ENCODE results near the gene CNGA1. TPM values are rescaled to one million over a fixed set of nuclear protein-coding genes. Genes with fewer than 3 reads are reported as not detected.

CNGA1 gene
- total RNA-seq, 5 donors from 2014 or later (not counting 1 experiment from before 2014, with no cell fraction given), result 0.54 TPM; not detected in 4

- Histone ChIP-seq H3K36me3 (ENCODE audit: control insufficient read depth in 2 of 2, extremely low read depth in 1 of 2, insufficient read depth in 1 of 2, low read length in 1 of 2) (no peaks in the 10 kb centered on the region), H3K4me3 (ENCODE audit: control insufficient read depth in 1 of 2, extremely low read depth in 1 of 2, low read length in 1 of 2) (no peak overlapping the region), H3K9me3 (no peaks in the 10 kb centered on the region), H3K27ac (ENCODE audit: low read length) (no peak overlapping the region), H3K4me1 (ENCODE audit: control insufficient read depth in 1 of 2, extremely low read depth in 1 of 2, insufficient read depth in 2 of 2, low read length in 2 of 2) (no peaks in the 10 kb centered on the region), H3K27me3 (replicated peaks in 1 of 2; ENCODE audit: control insufficient read depth in 2 of 2, extremely low read depth in 1 of 2, insufficient read depth in 2 of 2, low read length in 1 of 2) (no peaks in the 10 kb centered on the region)
- 98% methylated on average over 5 of the region's 5 CpGs for WGBS (ENCODE audit: insufficient coverage)
- Mint-ChIP-seq H3K27me3 (peaks cover 6 to 11% of the 10 kb centered on the region in 2 donors), H3K9me3 (peaks cover 16 to 21% (median 16%) of the 10 kb centered on the region in 3 donors), H3K36me3 (no peaks in the 10 kb centered on the region), H3K27ac (no peak overlapping the region), H3K4me1 (peaks cover 7 to 19% (median 13%) of the 10 kb centered on the region in 3 donors), H3K4me3 (no peak overlapping the region)
- CTCF ChIA-PET, result no interaction called here
- POLR2A ChIA-PET, result no interaction called here
- DNase-seq, result no peak
- no peak for ATAC-seq (replicated peaks in 1 of 4)
Observed at GRCh38 chr4:47990145-47990544, 26.3 kb downstream of the CNGA1 start.

DNA sequence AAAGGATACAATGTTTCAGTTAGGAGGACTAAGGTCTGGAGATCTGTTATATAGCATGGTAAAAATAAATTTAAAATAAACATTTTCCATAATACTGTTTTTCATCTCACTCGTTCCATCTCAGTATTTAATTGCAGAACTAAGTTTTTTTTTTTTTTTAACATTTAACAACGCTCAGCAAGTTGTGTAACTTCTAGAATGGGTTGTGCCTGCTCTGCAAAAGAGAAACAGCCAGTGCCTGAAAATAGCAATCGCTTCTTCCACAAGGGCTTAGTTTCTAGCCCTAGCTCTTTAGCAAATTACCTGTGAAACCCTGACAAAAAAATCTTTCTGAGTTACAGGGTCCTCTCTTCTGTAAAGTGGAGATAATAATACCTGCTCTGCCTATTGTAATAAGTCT lies 41.9 kb downstream of the CNGA1 start:
- ATAC-seq (replicated peaks in 1 of 4), result no peak
- peaks cover 0 to 3% of the 10 kb centered on the region in 2 experiments for H3K27me3 ChIP-seq (replicated peaks in 1 of 2; ENCODE audit: control insufficient read depth in 2 of 2, extremely low read depth in 1 of 2, insufficient read depth in 2 of 2, low read length in 1 of 2)
- 100% methylated on average over 1 of the region's 3 CpGs for WGBS (ENCODE audit: insufficient coverage)
- no peak overlapping the region for H3K27ac ChIP-seq (ENCODE audit: low read length)
- H3K27ac Mint-ChIP-seq, result no peak overlapping the region
- ChIA-PET POLR2A (no interaction called here), CTCF (no interaction called here)
- no peaks in the 10 kb centered on the region for H3K9me3 Mint-ChIP-seq
- H3K9me3 ChIP-seq, result no peaks in the 10 kb centered on the region
- H3K36me3 ChIP-seq (ENCODE audit: control insufficient read depth in 2 of 2, extremely low read depth in 1 of 2, insufficient read depth in 1 of 2, low read length in 1 of 2), result no peaks in the 10 kb centered on the region
- H3K4me3 Mint-ChIP-seq, result no peak overlapping the region
- no peaks in the 10 kb centered on the region for H3K4me1 ChIP-seq (ENCODE audit: control insufficient read depth in 1 of 2, extremely low read depth in 1 of 2, insufficient read depth in 2 of 2, low read length in 2 of 2)
- H3K27me3 Mint-ChIP-seq, result peaks cover 0 to 4% of the 10 kb centered on the region in 2 donors
- no peaks in the 10 kb centered on the region for H3K4me1 Mint-ChIP-seq
- no peak overlapping the region for H3K4me3 ChIP-seq (ENCODE audit: control insufficient read depth in 1 of 2, extremely low read depth in 1 of 2, low read length in 1 of 2)
- no peak for DNase-seq
- H3K36me3 Mint-ChIP-seq, result no peaks in the 10 kb centered on the region

DNA sequence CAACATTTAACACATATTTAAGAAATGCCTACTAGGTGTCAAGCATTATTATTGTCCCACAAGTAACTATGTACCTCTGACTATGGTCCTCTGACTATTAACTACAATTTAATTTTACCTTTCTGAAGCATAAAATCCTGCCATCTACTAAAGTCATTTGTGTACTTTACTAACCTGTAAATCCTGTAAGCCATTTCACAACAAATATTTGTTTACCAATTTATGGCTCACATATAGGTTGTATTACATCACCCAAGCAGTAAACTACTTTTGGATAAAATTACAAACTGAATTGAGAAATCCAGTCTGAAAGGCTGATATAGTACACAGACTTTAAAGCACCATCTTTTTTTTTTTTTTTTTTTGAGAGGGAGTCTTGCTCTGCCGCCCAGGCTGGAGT lies 43.8 kb downstream of the CNGA1 start:
- Mint-ChIP-seq H3K4me3 (no peak overlapping the region), H3K27me3 (peaks cover 4 to 7% of the 10 kb centered on the region in 2 donors), H3K4me1 (no peaks in the 10 kb centered on the region), H3K9me3 (no peaks in the 10 kb centered on the region), H3K36me3 (no peaks in the 10 kb centered on the region), H3K27ac (no peak overlapping the region)
- Histone ChIP-seq H3K36me3 (ENCODE audit: control insufficient read depth in 2 of 2, extremely low read depth in 1 of 2, insufficient read depth in 1 of 2, low read length in 1 of 2) (no peaks in the 10 kb centered on the region), H3K27me3 (replicated peaks in 1 of 2; ENCODE audit: control insufficient read depth in 2 of 2, extremely low read depth in 1 of 2, insufficient read depth in 2 of 2, low read length in 1 of 2) (peaks cover 0 to 6% of the 10 kb centered on the region in 2 experiments), H3K27ac (ENCODE audit: low read length) (no peak overlapping the region), H3K9me3 (no peaks in the 10 kb centered on the region), H3K4me1 (ENCODE audit: control insufficient read depth in 1 of 2, extremely low read depth in 1 of 2, insufficient read depth in 2 of 2, low read length in 2 of 2) (no peaks in the 10 kb centered on the region), H3K4me3 (ENCODE audit: control insufficient read depth in 1 of 2, extremely low read depth in 1 of 2, low read length in 1 of 2) (no peak overlapping the region)
- no peak for DNase-seq
- WGBS (ENCODE audit: insufficient coverage), result no CpG with 5 or more reads among the region's 1 CpG
- no peak for ATAC-seq (replicated peaks in 1 of 4)
- CTCF ChIA-PET, result no interaction called here
- POLR2A ChIA-PET, result no interaction called here

GRCh38 chr4:47972181-47972580 lies 44.3 kb downstream of the CNGA1 start:
- ChIA-PET CTCF (no interaction called here), POLR2A (no interaction called here)
- Mint-ChIP-seq H3K9me3 (no peaks in the 10 kb centered on the region), H3K4me3 (no peak overlapping the region), H3K36me3 (no peaks in the 10 kb centered on the region), H3K27ac (no peak overlapping the region), H3K27me3 (peaks cover 4 to 7% of the 10 kb centered on the region in 2 donors), H3K4me1 (no peaks in the 10 kb centered on the region)
- H3K27me3 ChIP-seq (replicated peaks in 1 of 2; ENCODE audit: control insufficient read depth in 2 of 2, extremely low read depth in 1 of 2, insufficient read depth in 2 of 2, low read length in 1 of 2), result peaks cover 0 to 6% of the 10 kb centered on the region in 2 experiments
- H3K27ac ChIP-seq (ENCODE audit: low read length), result no peak overlapping the region
- DNase-seq (no peak), ATAC-seq (replicated peaks in 1 of 4) (no peak)
- no peak overlapping the region for H3K4me3 ChIP-seq (ENCODE audit: control insufficient read depth in 1 of 2, extremely low read depth in 1 of 2, low read length in 1 of 2)
- no peaks in the 10 kb centered on the region for H3K9me3 ChIP-seq
- no peaks in the 10 kb centered on the region for H3K4me1 ChIP-seq (ENCODE audit: control insufficient read depth in 1 of 2, extremely low read depth in 1 of 2, insufficient read depth in 2 of 2, low read length in 2 of 2)
- WGBS (ENCODE audit: insufficient coverage), result no CpG with 5 or more reads among the region's 1 CpG
- no peaks in the 10 kb centered on the region for H3K36me3 ChIP-seq (ENCODE audit: control insufficient read depth in 2 of 2, extremely low read depth in 1 of 2, insufficient read depth in 1 of 2, low read length in 1 of 2)

DNA sequence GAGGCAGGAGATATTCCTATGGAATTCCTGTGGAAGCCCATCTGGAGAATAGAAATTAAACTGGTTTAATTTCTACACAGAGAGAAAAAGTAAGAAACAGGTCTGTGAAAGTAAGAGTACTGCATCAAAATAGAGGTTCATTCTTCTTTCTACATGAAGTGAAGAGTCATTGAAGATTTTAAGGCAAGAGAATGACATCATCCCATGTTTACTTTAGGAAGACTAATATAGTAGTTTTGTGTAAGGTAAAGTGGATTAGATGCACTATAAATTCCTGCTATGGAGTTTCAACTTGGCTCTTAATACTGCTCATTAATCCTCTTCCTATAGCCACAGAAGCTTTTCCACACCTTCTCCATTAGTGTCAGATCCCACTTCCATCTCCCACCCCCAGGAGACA lies 47.6 kb downstream of the CNGA1 start:
- H3K4me3 Mint-ChIP-seq, result no peak overlapping the region
- DNase-seq, result no peak
- no peak for ATAC-seq (replicated peaks in 1 of 4)
- ChIA-PET CTCF (no interaction called here), POLR2A (no interaction called here)
- no peak overlapping the region for H3K27ac Mint-ChIP-seq
- no peak overlapping the region for H3K4me3 ChIP-seq (ENCODE audit: control insufficient read depth in 1 of 2, extremely low read depth in 1 of 2, low read length in 1 of 2)
- H3K9me3 Mint-ChIP-seq, result no peaks in the 10 kb centered on the region
- no peaks in the 10 kb centered on the region for H3K4me1 Mint-ChIP-seq
- no peaks in the 10 kb centered on the region for H3K4me1 ChIP-seq (ENCODE audit: control insufficient read depth in 1 of 2, extremely low read depth in 1 of 2, insufficient read depth in 2 of 2, low read length in 2 of 2)
- no peaks in the 10 kb centered on the region for H3K9me3 ChIP-seq
- no peaks in the 10 kb centered on the region for H3K36me3 ChIP-seq (ENCODE audit: control insufficient read depth in 2 of 2, extremely low read depth in 1 of 2, insufficient read depth in 1 of 2, low read length in 1 of 2)
- H3K36me3 Mint-ChIP-seq, result no peaks in the 10 kb centered on the region
- H3K27me3 ChIP-seq (replicated peaks in 1 of 2; ENCODE audit: control insufficient read depth in 2 of 2, extremely low read depth in 1 of 2, insufficient read depth in 2 of 2, low read length in 1 of 2), result peaks cover 0 to 6% of the 10 kb centered on the region in 2 experiments
- no peak overlapping the region for H3K27ac ChIP-seq (ENCODE audit: low read length)
- peaks cover 4 to 7% of the 10 kb centered on the region in 2 donors for H3K27me3 Mint-ChIP-seq

GRCh38 chr4:47954677-47955076 lies 61.8 kb downstream of the CNGA1 start:
- no peaks in the 10 kb centered on the region for H3K4me1 Mint-ChIP-seq
- no peak overlapping the region for H3K27ac Mint-ChIP-seq
- H3K27ac ChIP-seq (ENCODE audit: low read length), result no peak overlapping the region
- DNase-seq, result no peak
- no peaks in the 10 kb centered on the region for H3K9me3 ChIP-seq
- WGBS (ENCODE audit: insufficient coverage), result 80% methylated on average over 1 of the region's 6 CpGs
- no peak for ATAC-seq (replicated peaks in 1 of 4)
- H3K27me3 Mint-ChIP-seq, result peaks cover 3 to 5% of the 10 kb centered on the region in 2 donors
- no peaks in the 10 kb centered on the region for H3K27me3 ChIP-seq (replicated peaks in 1 of 2; ENCODE audit: control insufficient read depth in 2 of 2, extremely low read depth in 1 of 2, insufficient read depth in 2 of 2, low read length in 1 of 2)
- no peaks in the 10 kb centered on the region for H3K36me3 Mint-ChIP-seq
- CTCF ChIA-PET, result no interaction called here
- POLR2A ChIA-PET, result interaction anchor here in 1 of 2 donors (0.6 kb wide), 1 partner anchor 40 kb away, joined by 3 read pairs; no protein-coding TSS in a partner anchor
- no peak overlapping the region for H3K4me3 Mint-ChIP-seq
- H3K9me3 Mint-ChIP-seq, result no peaks in the 10 kb centered on the region
- no peaks in the 10 kb centered on the region for H3K4me1 ChIP-seq (ENCODE audit: control insufficient read depth in 1 of 2, extremely low read depth in 1 of 2, insufficient read depth in 2 of 2, low read length in 2 of 2)
- H3K4me3 ChIP-seq (ENCODE audit: control insufficient read depth in 1 of 2, extremely low read depth in 1 of 2, low read length in 1 of 2), result no peak overlapping the region
- H3K36me3 ChIP-seq (ENCODE audit: control insufficient read depth in 2 of 2, extremely low read depth in 1 of 2, insufficient read depth in 1 of 2, low read length in 1 of 2), result no peaks in the 10 kb centered on the region

DNA sequence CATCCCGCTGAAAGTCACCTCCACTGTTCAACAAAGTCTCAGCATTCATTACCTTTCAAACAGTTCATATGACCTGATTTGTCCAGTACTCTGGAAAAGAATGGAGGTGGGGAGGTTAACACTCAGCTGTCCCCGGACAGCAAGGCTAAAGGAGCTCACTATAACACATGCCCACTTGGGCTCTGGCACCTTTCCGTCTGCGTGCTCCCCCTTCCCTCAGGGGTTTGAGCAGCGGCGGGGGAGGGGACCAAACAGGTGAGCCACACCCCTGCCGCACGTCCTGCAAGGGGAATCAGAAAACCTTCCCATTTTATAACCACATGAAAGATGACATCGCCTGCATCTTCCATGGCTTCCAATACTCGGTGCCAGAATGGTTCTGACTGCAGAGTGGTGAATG lies 62.2 kb downstream of the CNGA1 start:
- Mint-ChIP-seq H3K36me3 (no peaks in the 10 kb centered on the region), H3K4me1 (no peaks in the 10 kb centered on the region), H3K9me3 (no peaks in the 10 kb centered on the region), H3K27ac (no peak overlapping the region), H3K4me3 (no peak overlapping the region), H3K27me3 (peaks cover 3 to 5% of the 10 kb centered on the region in 2 donors)
- POLR2A ChIA-PET, result interaction anchor here in 1 of 2 donors (0.6 kb wide), 1 partner anchor 41 kb away, joined by 3 read pairs; no protein-coding TSS in a partner anchor
- CTCF ChIA-PET, result no interaction called here
- Histone ChIP-seq H3K4me3 (ENCODE audit: control insufficient read depth in 1 of 2, extremely low read depth in 1 of 2, low read length in 1 of 2) (no peak overlapping the region), H3K27me3 (replicated peaks in 1 of 2; ENCODE audit: control insufficient read depth in 2 of 2, extremely low read depth in 1 of 2, insufficient read depth in 2 of 2, low read length in 1 of 2) (no peaks in the 10 kb centered on the region), H3K4me1 (ENCODE audit: control insufficient read depth in 1 of 2, extremely low read depth in 1 of 2, insufficient read depth in 2 of 2, low read length in 2 of 2) (no peaks in the 10 kb centered on the region), H3K27ac (ENCODE audit: low read length) (no peak overlapping the region), H3K36me3 (ENCODE audit: control insufficient read depth in 2 of 2, extremely low read depth in 1 of 2, insufficient read depth in 1 of 2, low read length in 1 of 2) (no peaks in the 10 kb centered on the region), H3K9me3 (no peaks in the 10 kb centered on the region)
- DNase-seq (no peak), ATAC-seq (replicated peaks in 1 of 4) (no peak)
- WGBS (ENCODE audit: insufficient coverage), result 78% methylated on average over 9 of the region's 10 CpGs
